Stimulated activated CD4-positive, alpha-beta T cell treated with anti-CD3 and anti-CD28 coated beads, Interleukin-15, amount 100 ng/mL, for 48 hours (primary cell): ENCODE results near the gene CKS1B.
A peak's percentile ranks its signal among the peaks of the same experiment; 100 is the strongest.

ENCODE experiments used
- DNase-seq, 2 donors: peaks; one replicate each; pipeline ENCODE4 v3.0.0-alpha.2; 2020; ENCODE audit warnings: low read depth in 2 of 2

Gene CKS1B

DNA sequence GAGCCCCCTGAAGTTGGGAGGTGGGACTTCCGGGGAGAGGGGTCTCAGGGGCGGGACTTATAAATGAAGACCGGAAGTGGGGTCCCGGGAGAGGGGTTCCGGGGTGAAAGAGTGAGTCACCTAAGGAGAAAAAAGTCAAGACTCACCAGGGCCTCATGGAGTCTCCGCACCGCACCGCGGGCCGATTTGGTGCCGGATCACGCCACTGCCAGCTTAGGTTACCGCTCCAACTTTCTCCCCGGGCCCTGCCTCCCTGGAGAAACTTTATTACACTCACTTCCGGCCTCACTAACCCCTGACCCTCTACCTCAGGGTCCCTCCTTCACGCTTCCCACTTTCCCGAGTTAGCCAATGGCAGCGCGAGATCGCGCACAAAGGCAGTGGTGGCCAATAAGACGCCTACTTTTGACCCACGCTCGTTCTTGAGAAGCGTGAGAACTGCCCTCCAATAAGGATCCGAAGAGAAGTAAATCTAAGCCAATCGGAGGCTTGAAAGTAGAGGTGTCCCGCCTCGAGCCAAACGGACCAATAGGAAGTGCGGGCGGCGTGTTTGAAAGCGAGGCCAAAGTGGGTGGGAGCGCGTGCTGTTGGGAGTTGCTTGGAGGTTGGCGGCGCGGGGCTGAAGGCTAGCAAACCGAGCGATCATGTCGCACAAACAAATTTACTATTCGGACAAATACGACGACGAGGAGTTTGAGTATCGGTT is at the start of gene CKS1B:
Gene CKS1B, plus strand, starts transcription at position 580 of the 706 bp plus-strand sequence. Its CDS starts 65 bp downstream, at position 645.
- peak; percentile 89 to 94 for DNase-seq

DNA sequence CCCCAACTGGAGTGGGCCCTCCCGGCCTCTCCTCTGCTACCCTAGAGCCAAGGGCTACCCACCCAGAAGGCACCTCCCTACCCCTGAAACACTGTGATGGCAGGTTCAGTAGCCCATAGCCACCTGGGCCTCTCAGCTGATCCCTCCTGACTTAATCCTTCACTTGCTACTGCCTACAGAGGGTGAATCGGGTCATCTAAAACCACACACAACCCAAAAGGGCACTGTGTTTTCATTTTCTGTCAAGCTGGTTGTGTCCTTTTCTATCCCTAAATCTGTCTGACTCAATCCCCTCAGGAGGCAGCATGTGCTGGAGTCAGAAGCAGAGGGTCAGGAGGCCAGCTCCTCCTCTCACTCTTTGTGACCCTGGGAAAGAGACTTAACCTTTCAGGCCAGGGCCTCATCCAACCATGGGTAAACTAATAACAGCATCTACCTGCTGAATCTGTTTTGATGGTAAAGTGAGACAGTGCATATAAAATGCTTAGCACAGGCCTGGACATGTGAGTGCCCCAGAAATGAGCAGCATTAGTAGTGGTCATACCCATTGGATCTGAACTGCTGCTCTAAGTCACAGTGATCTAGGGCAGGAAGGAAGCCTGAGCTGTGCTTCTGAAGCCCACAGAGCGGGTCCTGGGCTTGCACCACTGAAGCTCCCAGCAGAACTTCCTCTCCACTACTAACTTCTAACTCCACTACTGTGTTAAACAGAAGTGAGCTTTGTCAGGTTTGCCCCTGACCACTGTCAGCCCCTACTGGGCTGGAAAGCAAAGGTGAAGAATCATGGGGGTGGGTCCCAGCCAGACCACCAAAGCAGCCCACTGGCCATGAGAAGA is 48.9 kb upstream of the CKS1B start:
- DNase-seq, result no peak

DNA sequence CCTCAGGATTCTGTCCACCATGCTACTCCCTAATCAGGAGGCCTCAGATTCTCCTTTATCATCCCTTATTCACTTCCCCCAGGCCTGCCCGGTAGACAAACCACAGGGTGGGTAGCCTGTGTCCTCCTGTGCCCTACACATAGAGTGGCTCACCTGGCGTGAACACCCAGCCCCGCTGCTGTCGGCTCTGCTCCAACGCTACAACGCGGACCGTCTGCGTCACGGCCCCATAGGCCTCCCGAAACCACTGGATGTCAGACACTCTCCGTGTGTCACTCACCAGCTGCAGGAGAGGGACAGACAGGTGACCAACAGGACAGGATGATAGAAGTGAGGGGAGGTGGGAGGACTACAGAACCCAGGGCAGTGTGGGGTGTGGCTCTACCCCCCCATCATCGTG is 48.3 kb upstream of the CKS1B start:
- DNase-seq, result no peak

DNA sequence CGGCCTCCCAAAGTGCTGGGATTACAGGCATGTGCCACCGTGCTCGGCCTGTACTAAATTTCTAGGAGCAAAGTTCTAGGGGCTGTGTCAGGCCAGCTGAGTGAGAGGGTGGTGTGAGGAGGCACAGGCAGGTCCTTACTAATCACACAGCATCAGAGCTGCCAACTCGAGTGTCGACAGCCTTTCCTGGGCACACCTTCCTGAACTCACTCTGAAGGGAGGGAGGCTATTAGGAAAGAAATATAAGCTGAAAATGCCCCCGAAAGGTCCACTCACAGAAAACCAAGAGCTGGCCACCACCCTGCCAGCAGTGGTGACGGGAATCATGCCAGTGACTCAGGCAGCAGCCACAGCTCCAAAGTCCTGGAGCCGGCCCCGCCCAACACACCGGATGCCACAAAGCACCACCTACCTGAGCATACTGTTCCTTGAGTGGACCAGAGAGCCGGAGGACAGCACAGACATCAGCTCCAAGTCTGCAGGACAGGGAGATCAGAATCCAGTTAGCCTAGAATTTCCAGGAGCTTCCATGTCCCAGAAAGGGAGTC is 42.5 kb upstream of the CKS1B start:
- DNase-seq, result no peak

DNA sequence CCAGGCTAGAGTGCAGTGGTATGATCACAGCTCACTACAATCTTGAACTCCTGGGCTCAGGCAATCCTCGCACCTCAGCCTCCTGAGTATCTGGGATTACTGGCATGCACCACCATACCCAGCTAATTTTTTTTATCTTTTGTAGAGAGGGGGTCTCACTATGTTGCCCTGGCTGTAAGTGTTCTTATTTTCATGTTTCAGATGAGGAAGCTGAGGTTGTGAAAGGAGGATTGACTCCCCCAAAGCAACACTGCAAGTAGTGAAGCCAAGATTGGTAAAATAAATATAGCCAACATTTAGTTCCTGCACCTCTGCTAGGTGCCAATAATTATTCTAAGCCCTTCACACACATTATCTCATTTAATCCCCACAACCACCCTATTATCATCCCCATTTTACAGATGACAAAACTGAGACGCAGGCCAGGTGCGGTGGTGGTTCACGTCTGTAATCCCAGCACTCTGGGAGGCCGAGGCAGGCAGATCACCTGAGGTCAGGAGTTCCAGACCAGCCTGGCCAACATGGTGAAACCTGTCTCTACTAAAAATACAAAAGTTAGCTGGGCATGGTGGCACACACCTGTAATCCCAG is 40.0 kb upstream of the CKS1B start:
- DNase-seq, result no peak

DNA sequence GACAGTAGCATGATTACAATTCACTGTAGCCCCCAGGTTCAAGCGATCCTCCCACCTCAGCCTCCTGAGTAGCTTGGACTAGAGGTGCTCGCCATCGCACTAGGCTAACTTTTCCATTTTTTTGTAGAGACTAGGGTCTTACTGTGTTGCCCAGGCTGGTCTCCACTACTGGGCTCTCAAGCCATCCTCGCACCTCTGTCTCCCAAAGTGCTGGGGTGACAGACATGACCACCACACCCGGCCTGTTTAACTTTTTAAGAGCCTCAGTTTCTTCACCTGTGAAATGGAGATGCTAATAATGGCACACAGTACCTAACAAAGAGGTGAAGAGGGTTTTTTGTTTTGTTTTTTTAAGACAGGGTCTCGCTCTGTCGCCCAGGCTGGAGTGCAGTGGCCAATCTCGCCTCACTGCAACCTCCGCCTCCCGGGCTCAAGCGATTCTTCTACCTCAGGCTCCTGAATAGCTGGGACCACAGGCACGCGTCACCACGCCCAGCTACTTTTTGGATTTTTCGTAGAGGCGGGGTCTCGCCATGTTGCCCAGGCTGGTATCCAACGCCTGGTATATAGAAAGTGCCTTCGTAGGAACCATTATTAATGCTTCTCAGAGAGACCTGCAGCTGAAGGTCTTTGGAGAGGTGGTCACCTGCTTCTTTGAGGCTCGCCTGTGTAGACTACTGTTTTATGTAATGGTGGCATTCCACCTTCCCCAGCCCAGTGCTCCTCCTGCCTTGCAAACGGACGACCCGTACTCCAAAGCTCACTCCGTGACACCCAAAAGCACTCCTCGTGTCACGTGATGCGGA is 38.5 kb upstream of the CKS1B start:
- DNase-seq, result no peak

DNA sequence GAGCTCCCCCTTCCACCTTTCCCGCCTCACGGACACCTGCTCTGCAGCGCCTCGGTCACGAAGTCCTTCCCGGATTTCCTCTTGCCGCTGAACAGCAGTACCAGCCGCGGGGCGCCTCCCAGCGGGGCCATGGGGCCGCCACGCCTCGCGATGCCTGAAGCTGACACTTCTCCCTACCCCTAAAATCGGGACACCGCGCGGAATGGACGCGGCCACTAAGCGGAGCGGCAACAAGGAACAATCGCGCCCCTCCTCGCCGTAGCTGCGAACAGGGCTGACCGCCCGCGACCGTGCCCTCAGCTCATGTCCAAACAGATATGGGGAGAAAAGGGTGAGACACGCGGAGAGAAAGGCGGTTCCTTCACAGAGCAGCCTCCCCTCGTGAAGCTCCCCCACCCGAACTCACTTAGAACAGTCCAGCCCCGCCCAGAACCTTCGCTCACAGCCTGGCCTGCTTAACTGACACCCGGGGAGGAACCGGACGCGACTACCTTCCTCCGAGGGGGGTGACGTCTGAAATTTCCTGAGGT is 37.9 kb upstream of the CKS1B start, which contains the start of gene PMVK:
Gene PMVK, minus strand, starts transcription at position 165 of the 530 bp plus-strand sequence. Its CDS starts 34 bp downstream, at position 131.
- DNase-seq, result peak; percentile 90 to 93

DNA sequence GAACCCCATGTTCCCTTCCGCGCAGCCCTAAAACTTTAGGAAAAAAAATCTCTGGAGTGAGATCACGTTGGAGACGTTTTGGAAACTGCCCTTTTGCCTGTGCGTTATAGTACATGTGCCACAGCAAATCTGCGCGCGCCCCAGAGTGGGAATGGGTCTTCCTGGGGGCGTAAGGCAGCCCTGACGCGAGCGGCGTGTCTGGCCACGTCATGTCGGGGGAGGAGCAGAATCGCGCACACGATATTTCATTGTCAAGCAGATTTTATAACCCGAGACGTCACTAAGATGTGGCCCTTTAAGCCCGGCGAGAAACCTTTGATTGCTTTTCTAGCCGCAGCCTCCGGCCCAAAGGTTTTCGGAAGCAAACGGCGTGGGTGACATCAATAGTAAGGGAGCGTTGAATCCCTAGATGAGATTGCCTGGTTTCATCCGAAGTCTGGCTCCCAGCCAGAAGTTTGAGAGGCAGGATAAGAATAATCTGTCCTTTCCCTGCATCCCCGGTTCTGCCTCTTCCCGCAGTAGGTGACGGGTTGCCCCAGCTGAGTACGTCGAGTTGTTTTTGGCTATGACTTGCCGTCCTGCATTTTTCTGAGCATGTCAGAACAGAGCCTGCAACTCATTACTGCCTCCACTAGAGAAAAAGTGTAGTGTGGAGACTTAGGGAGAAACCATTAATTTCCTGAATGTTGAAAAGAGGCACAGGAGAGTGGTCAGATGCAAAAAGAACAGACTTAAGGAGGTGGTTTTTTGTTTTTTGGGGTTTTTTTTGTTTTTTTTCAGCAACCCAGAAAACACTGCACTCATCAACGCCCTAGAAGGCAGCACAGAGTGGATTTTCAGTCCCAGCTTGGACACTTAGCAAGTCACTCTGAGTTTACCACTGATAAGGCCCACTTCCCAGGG is 37.1 kb upstream of the CKS1B start:
- peak; percentile 86 for DNase-seq

DNA sequence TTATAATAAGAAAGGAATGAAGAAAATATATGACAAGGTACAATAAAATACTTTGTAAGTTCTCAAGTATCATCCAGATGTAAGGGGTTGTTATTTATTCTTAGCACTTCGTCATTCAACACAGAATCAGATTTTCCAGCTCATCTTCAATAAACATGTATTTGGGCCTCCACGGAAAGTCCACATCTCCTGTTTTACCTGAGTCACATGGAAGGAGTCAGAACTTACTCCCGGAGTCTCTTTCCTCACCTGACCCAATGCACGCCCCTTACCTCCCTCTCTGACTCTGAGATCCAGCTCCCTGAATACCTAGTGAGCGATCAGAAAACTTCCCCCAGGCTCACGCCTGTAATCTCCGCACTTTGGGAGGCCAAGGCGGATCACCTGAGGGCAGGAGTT is 36.5 kb upstream of the CKS1B start:
- DNase-seq, result no peak

DNA sequence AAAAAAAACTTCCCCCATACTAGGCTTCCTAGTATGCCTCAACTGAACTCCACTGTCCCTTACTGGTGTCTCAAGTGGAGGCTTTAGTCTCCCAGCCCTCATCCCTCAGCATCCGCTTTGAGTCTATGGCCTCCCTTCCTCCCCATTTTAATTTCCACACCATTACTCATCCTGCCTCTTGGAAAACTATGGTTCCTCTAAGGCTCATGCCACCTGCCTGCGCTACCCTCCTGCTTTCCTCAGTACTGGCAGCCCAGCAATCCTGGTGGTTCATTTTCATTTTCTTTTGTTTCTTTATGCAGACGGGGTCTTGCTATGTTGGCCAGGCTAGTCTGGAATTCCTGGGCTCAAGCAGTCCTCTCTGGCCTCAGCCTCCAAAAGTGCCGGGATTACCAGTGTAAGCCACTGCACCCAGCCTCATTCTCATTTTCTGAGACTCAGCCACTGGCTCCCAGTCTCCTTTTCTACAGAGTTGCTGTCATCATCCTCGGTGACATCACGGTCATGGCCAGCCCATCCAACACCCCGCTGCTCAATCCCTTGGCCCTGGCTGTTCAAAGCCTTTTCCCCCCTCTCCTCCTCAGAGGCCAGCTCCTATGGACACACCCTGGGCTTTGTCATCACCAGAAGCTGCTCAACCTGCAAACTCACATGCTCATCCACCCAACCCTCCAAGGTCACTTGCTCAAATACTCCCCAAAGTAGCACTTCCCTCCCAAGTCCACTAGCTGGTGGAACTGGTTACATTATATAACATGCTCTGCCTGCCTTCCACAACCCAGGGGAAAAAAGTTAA is 35.7 kb upstream of the CKS1B start:
- DNase-seq, result no peak

DNA sequence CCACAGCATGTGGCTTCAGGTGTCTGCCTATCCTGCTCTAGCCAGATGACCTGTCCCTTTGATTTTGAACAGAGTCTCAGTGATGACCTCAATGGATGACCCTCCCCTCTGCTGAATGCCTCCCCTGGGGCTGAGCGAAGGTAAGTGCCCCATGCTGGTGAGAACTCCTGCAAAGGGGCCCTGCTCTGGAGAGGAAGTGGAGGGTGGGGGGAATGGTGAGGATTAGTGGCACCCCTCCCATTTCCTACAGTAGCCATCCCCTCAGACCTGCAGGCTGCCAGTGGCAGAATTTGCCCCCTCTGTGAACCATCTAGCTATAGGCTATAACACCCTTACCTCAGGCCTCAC is 34.3 kb upstream of the CKS1B start:
- no peak for DNase-seq

DNA sequence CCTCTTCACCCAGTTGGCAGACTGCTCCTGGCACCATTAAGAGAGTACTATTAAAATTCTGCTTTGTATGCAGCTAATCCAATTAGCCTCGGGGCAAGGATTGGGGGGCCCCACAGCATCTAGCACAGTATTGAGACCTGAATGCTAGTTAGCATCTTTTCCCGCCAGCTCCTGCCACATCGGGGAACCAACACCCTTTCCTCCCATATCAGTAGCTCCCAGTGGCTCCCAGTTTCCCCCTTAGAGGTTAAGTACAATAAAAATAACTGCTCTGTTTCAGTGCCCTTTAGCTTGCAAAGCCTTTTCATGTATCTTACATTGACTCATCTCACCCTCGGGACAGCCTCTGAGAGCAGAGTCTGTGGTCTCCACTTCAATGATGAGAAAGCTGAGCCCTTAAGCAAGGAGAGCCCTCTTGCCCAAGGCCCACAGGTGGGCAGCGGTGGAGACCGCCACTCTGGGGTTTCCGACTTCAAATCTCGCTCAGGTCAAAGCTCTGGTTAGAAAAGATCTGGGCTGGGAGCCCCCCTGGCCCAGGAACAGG is 33.8 kb upstream of the CKS1B start:
- no peak for DNase-seq

DNA sequence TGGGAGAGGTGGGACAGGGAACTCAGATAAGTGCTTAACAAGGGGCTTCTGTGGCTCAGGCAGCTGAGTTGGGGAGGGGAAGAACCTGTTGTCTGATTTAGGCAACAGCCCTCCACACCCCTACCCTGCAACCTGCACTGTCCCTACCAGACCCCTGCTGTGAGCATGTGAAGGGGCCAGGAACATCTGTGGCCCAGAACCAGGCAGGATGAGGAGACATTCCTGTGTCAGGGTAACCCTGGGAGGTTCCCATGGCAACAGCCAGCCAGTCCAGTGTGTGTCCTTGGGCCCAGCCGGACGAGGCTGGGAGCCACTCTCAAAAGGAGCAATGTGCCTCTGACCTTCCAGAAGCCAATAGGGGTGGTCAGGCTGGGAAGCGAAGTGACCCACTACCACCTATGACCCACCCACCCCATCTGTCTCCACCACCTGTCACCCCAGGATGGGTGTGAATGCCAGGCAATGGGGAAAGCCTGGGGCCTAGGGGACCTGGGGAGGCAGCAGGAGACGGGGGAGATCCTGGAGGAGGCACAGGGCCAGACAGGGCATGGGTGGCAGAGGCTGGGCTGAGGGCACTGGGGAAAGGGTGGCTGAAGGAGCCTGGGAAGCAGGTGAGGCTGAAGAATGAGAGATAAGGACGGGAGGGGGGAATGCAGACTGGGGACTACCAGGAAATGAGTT is 33.0 kb upstream of the CKS1B start:
- DNase-seq, result no peak

DNA sequence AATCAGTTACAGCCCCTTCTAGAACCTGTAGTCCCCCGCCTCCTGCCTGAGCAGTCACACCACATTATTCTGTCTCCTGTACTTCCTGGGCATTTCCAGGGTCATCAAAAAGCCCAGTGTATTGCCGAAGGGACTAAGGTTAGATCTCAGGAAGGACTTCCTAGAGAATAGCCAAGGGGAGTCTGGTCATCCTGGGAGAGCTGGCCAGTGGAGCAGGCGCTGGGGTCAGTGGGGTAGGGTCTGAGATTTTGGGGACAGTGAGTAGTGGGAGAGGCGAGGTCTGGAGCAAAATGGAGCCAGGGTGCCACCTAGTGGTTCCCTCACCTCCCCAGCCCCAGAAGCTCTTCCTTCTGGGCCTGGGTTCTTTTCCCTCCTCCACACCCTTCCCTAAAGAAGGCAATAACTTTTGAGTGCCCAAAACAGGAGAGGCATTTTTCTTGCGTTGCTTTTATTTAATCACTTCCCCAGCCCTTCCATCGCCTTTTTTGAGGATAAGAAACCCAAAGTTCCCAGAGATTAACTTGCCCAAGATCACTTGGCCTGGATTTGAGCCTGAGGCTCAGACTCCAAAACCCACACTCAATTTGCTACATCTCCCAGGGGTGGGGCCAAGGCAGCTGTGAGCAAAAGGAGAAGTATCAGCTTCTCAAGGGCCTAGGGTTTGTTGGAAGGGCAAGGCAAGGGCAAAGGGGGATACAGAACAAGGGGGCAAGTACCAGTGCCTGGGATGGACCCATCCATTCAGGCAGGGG is 30.7 kb upstream of the CKS1B start:
- DNase-seq, result no peak

DNA sequence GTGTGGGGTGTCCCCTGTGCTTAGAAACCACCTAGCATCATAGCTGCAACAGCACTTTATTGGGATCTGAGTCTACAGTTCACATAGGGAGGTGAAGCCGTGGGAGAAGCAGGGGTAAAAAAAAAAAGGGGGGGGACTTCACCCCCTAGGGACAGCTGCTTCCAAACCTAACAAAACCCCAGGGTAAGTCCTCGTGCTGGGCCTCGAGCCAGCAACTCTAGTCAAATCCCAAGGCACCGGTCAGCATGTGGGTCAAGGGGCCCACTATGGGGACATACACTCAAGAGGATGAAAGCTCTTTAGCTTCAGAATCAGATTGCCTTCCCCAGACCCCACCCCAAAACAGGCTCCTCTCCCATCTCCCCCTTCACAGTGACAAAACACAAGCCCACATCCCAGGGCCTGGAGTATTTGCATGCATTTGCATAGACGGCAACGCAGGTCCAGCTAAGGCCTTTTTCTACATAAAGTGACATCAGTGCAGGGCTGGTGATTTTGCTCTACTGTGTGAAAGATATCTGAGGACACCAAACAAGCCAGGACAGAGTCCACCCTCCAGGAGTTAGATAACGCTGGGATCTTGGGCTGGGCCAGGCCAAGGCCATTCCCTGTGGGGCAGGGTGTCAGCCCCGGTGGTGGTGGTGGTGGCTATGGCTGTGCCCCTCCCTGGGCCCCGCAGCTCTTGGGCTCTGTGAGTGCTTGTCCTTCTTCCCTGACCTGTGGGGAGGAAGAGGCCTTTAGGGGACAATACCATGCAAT is 29.9 kb upstream of the CKS1B start:
- no peak for DNase-seq

DNA sequence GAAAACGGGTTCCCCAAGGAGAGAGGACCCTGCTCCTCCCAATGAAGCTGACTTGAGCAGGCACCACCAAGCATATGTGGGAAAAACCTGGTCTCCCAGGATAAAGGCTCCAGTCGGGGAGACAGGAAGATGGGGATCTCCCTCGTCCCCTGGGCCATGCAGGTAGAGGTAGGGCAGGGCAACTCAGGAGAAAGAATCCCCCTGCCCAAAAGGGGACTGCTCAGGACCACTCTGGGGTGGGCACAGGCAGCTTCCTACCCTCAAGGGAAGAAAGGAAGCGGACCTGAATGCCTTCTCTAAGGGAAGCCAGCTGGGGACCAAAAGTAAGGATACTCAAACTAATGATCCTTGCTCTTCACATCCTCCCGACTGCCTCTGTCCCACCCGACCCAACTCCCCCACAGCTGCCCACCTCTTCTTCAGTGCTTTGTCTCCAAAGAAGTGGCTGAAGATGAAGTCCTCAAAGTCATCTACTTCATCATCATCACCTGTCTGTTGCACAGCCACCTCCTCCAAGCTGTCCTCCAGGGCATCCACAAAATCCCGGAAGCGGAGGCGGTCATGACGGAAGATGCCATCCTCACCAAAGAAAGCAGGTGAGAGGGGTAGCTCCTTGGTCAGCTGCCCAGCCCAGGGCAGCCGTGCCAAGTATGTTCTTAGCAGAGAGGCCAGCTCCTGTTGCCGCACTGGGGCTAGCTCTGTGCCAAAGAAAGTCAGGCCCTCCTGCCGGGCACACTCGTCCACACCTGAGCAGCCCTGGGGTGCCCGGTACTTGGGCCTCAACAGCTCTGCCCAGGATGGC is 29.1 kb upstream of the CKS1B start:
- no peak for DNase-seq
